Adrenal gland (tissue), 5 donors: ENCODE results near the gene SNX32.

Source experiments
- POLR2A ChIP-seq, 2 donors: fragments of 450-650 bp; IDR thresholded peaks; one replicate each; pipeline ENCODE4 v1.6.1; 2017; ENCODE audit warnings: antibody characterized with exemption in 2 of 2, mild to moderate bottlenecking in 2 of 2, moderate library complexity in 1 of 2
- TF ChIP-seq, protein P1 (sequence below), 6 experiments: fragments of 450-650 bp in 4 of 6; fragments of 200-600 bp in 2 of 6; sonication (generic) in 1 of 6; IDR thresholded peaks; 1 replicate in 5 of 6; 2 replicates in 1 of 6; pipeline versions ENCODE4 v1.5.1 to v1.8.0; 2016 to 2021; ENCODE audit warnings: antibody characterized with exemption in 6 of 6, mild to moderate bottlenecking in 2 of 6, moderate library complexity in 1 of 6
- donor health status: DM: no; HTN: no; CAD: no.

DNA sequence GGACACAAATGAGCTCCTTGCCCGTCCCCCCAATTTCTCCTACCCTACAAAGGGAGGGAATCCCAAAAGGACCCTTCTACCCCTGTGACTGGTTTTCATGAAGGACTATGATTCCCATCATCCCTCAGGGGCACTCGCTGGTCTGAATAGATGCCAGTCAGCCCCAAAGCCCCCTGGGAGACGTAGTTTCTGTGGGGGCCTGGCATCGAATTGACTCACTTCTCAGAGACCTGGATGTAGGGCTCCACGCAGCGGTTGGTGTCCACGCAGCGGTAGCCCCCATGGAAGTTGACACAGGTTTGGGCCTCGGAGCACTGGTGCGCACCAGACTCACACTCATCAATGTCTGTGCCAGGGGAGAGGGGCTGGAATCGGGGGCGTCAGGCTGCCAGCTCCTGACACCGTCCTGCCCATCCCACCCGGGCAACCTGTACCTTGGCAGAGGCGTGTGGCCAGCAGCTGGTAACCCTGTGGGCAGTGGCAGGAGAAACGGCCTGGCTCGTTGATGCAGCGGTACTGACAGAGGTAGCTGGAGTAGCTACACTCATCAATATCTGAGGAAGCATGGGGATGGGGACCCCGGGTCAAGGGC is 34.4 kb downstream of the SNX32 start:
- TF ChIP-seq POLR2A (IDR thresholded peaks at IDR 0.05) = no peak
- TF ChIP-seq, protein P1, sequence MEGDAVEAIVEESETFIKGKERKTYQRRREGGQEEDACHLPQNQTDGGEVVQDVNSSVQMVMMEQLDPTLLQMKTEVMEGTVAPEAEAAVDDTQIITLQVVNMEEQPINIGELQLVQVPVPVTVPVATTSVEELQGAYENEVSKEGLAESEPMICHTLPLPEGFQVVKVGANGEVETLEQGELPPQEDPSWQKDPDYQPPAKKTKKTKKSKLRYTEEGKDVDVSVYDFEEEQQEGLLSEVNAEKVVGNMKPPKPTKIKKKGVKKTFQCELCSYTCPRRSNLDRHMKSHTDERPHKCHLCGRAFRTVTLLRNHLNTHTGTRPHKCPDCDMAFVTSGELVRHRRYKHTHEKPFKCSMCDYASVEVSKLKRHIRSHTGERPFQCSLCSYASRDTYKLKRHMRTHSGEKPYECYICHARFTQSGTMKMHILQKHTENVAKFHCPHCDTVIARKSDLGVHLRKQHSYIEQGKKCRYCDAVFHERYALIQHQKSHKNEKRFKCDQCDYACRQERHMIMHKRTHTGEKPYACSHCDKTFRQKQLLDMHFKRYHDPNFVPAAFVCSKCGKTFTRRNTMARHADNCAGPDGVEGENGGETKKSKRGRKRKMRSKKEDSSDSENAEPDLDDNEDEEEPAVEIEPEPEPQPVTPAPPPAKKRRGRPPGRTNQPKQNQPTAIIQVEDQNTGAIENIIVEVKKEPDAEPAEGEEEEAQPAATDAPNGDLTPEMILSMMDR (IDR thresholded peaks at IDR 0.05) = no peak
